Type B pancreatic cell (in vitro differentiated cells): ENCODE measurements around the gene PDE5A. TPM values are rescaled to one million over a fixed set of nuclear protein-coding genes. Genes with fewer than 3 reads are reported as not detected.

Experiments used
- DNase-seq: peaks from one replicate; pipeline ENCODE4 v3.0.0; 2021; ENCODE audit warnings: mixed read lengths; ENCODE audit not compliant: unreplicated experiment; ENCODE audit errors: extremely low spot score
- H3K27ac Mint-ChIP-seq: 2 replicates; pipeline ENCODE4 v1.8.0; 2021; ENCODE audit warnings: mild to moderate bottlenecking, mixed read lengths
- H3K27me3 Mint-ChIP-seq: 2 replicates; pipeline ENCODE4 v1.8.0; 2021; ENCODE audit warnings: mixed read lengths
- H3K36me3 Mint-ChIP-seq: 2 replicates; pipeline ENCODE4 v1.8.0; 2021; ENCODE audit warnings: mixed read lengths
- H3K4me1 Mint-ChIP-seq: one replicate; pipeline ENCODE4 v1.8.0; 2021; ENCODE audit warnings: mixed read lengths; ENCODE audit not compliant: unreplicated experiment
- H3K4me3 Mint-ChIP-seq: 2 replicates; pipeline ENCODE4 v1.8.0; 2021; ENCODE audit warnings: mild to moderate bottlenecking, mixed read lengths
- H3K9me3 Mint-ChIP-seq: 2 replicates; pipeline ENCODE4 v1.8.0; 2021; ENCODE audit warnings: mixed read lengths
- CTCF ChIP-seq: fragments of 200-600 bp; sonication (generic); conservative IDR thresholded peaks from 2 replicates; pipeline ENCODE4 v1.5.0; 2021; ENCODE audit warnings: antibody characterized with exemption, mild to moderate bottlenecking
- total RNA-seq: library from RNA; stranded (reverse); gene quantifications from 2 replicates; pipeline ENCODE4 v1.2.1, GENCODE V29; 2021; ENCODE audit warnings: low replicate concordance

The PDE5A gene
- total RNA-seq, 1 donor from 2014 or later, result 77.4 TPM

GRCh38 chr4:119585771-119586170 is 42.8 kb downstream of the PDE5A start:
- Mint-ChIP-seq H3K27me3 (no peaks in the 10 kb centered on the region), H3K36me3 (peaks cover 24% of the 10 kb centered on the region), H3K9me3 (no peaks in the 10 kb centered on the region), H3K4me1 (peaks cover 5% of the 10 kb centered on the region), H3K4me3 (no peak overlapping the region), H3K27ac (no peak overlapping the region)
- no peak for TF ChIP-seq CTCF
- DNase-seq, result no peak

DNA sequence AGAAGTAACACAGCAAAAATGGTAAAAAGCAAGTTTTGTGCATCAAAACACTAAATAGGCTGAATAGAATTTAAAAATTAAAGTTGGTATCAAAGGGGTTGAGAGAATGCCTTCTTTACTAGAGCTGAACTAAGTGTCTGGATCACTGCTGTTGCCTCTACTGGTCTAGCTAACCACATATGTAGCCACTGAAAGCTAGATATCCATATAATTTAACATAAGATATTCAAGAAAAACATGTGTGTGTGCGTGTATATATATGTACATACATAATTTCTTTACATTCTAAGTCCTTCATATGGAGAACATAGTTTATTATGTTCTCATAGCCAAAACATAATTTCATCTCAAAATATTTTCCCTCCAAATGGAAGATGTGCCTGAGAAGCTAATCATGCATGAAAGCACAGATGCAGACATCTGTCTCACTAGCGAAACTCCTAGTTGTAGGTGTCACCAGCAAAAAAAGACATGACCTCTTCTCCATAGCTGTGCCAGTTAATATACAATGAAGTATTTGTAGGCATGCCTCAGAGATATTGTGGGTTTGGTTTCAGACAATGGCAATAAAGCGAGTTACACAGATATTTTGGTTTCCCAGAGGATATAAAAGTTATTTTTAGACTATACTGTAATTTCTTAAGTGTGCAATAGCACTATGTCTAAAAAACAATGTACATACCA is 47.3 kb downstream of the PDE5A start:
- no peak overlapping the region for H3K27ac Mint-ChIP-seq
- TF ChIP-seq CTCF, result no peak
- no peaks in the 10 kb centered on the region for H3K27me3 Mint-ChIP-seq

DNA sequence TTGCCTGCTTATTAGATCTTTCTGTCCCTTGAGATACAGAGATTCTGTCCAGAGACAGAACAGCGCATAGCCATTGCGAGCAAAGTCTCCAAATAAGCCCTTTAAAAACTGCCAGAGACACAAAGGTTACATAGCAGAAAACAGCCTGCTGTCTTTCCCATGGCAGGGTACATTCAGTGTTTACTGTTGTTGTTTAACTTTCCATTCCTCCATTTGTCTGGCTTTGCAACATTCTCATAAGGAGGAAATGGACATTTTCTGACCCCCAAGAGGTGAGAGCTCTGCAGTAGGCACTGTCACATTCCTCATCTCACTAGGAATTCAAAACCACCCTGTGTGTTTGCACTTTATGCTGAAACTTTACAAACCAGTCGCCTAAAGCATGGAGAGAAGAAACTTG is 48.3 kb downstream of the PDE5A start:
- H3K4me1 Mint-ChIP-seq, result peaks cover 7% of the 10 kb centered on the region
- DNase-seq, result no peak
- no peak overlapping the region for H3K4me3 Mint-ChIP-seq
- peaks cover 25% of the 10 kb centered on the region for H3K36me3 Mint-ChIP-seq
- no peak overlapping the region for H3K27ac Mint-ChIP-seq
- H3K9me3 Mint-ChIP-seq, result peaks cover 3% of the 10 kb centered on the region
- no peaks in the 10 kb centered on the region for H3K27me3 Mint-ChIP-seq
- no peak for TF ChIP-seq CTCF

More for the DNA sequence above, 47.3 kb downstream of the PDE5A start:
- Mint-ChIP-seq H3K36me3 (peaks cover 26% of the 10 kb centered on the region), H3K9me3 (peaks cover 3% of the 10 kb centered on the region), H3K4me1 (peaks cover 7% of the 10 kb centered on the region), H3K4me3 (no peak overlapping the region)
- no peak for DNase-seq

DNA sequence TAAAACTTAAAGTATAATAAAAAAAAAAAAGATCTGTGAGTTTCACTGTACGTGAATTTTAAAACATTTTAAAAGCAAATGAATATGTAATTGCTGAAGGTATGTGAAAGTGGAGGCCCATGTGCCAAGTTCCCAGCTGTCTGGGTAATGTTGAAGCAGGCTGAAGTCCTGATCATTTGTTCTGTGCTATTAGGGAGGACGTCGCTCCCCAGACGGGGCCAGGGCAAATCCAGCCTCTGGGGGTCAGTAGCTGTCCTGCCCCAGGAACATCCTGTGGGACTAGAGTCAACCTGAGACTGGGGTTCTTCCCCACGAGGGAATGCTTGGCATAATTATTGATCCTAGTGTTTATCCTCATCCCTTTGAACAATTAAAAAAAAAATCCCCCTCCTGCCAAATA is 48.8 kb downstream of the PDE5A start:
- Mint-ChIP-seq H3K27me3 (no peaks in the 10 kb centered on the region), H3K4me1 (peaks cover 7% of the 10 kb centered on the region), H3K27ac (no peak overlapping the region), H3K9me3 (peaks cover 7% of the 10 kb centered on the region), H3K36me3 (peaks cover 27% of the 10 kb centered on the region), H3K4me3 (no peak overlapping the region)
- DNase-seq, result no peak
- no peak for TF ChIP-seq CTCF

GRCh38 chr4:119570401-119570800 is 58.2 kb downstream of the PDE5A start:
- Mint-ChIP-seq H3K4me1 (peaks cover 8% of the 10 kb centered on the region), H3K27ac (no peak overlapping the region), H3K27me3 (no peaks in the 10 kb centered on the region), H3K36me3 (peaks cover 24% of the 10 kb centered on the region), H3K4me3 (no peak overlapping the region), H3K9me3 (peaks cover 6% of the 10 kb centered on the region)
- DNase-seq, result no peak
- no peak for TF ChIP-seq CTCF
